Globus pallidus (tissue), 1 donor: ENCODE data around the gene POR.
"Not testable (repeated sequence)": the region's sequence is repeated elsewhere in the genome, so short reads cannot be mapped to it uniquely, and the experiment has no call there.

Experiments
- DNase-seq: peaks from one replicate; pipeline ENCODE4 v3.0.0-alpha.2; 2015; ENCODE audit warnings: low spot score

POR gene

GRCh38 chr7:76029682-76030081, 114.7 kb downstream of the POR start:
- not testable (repeated sequence) for DNase-seq

DNA sequence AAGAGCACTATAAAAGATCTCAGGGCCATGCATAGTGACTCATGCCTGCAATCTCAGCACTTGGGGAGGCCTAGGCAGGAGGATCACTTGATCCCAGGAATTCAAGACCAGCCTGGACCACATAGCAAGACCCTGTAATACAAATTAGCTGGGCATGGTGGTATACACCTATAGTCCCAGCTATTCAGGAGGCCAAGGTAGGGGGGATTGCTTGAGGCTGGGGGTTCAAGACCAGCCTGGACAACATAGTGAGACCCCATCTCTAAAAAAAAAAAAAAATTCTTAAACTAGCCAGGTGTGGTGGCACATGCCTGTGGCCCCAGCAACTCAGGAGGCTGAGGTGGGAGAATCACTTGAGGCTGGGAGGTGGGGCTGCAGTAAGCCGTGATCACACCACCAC, 117.0 kb downstream of the POR start:
- DNase-seq = no peak
